Stimulated activated CD4-positive, alpha-beta T cell treated with anti-CD3 and anti-CD28 coated beads, Interleukin-1b, Interleukin-23, amount 100 ng/mL, for 4 hours (primary cell): ENCODE measurements around the gene REXO5.
A peak's percentile ranks its signal among the peaks of the same experiment; 100 is the strongest.
"Not testable (repeated sequence)": the region's sequence is repeated elsewhere in the genome, so short reads cannot be mapped to it uniquely, and the experiment has no call there.

Experiments
- DNase-seq, 2 donors: peaks; one replicate each; pipeline ENCODE4 v3.0.0-alpha.2; 2020; ENCODE audit warnings: low read depth in 2 of 2

Gene REXO5

DNA sequence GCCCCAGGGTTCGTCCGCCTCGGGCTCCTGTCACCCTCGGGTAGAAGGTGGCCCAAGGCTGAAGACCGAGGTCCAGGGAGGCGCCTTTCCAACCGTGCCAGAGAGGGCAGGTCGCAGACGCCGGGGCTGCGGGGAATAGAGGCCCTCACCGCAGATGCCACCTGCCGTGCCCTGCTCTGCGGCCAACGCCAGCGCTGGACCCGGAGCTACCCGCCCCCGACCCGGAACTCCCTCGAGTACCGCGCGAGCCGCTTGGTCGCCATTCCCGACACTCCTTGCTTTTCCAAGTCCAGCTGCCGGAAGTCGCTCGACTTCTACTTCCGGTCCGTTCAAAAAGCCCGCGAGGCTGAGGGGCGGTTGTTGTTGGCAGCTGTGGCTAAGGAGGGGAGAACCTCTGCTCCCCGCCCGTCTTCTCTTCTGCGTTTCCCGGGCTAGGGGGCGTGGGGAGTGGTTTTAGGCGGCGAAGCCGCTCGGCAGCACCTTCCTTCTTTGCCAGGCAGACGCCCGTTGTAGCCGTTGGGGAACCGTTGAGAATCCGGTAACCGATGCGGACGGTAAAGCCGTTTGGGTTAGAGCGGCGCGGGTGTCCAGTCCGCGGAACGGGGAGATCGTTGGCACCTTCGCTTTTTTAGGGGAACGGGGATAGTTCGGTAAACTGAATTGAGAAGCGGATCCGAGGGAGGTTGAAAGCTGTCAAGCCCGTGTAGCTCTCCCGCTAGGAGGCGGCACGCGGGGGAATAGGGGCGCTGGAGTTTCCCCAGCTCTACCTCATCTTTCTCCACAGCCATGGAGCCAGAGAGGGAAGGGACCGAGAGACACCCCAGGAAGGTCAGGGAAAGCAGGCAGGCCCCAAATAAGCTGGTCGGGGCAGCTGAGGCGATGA lies at the start of gene REXO5, which contains the start of gene ERI2:
Gene REXO5, plus strand, starts transcription at position 360 of the 883 bp plus-strand sequence. Its CDS starts 427 bp downstream, at position 787.
Gene ERI2, minus strand, starts transcription at position 305 of the 883 bp plus-strand sequence. Its CDS starts 42 bp downstream, at position 263.
- DNase-seq, result peak; percentile 51 to 62

GRCh38 chr16:20760346-20760745 lies 46.0 kb upstream of the REXO5 start:
- no peak for DNase-seq

GRCh38 chr16:20761175-20761574 lies 45.2 kb upstream of the REXO5 start:
- no peak for DNase-seq

DNA sequence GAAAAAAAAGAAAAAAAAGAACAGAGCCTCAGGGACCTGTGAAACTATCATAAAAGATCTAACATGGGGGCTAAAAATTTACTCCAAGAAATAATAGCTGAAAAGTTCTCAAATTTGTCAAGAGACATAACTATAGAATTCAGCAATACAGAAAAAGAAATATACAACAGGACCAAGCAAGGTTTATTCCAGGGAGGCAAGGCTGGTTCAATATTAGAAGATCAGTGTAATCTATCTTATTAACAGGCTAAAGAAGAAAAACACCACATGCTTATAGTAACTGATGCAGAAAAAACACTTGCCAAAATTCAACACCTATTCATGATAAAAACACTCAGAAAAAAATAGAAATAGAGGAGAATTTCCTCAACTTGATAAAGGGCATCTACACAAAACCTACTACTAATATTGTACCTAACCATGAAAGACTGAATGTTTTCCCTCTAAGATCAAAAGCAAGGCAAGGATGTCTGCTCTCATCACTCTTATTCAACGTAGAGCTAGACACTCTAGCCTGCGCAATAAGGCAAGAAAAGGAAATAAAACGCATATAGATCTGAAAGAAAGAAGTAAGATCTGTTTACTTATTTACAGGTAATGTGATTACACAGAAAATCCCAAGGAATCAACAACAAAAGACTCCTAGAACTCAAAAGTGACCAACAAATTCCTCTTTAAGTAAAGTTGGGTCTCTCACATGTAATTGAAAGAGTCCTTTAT lies 43.8 kb upstream of the REXO5 start:
- no peak for DNase-seq

- peak in 1 of 2 donors; percentile 56 for DNase-seq
Measured at GRCh38 chr16:20763461-20764232, 42.7 kb upstream of the REXO5 start, which contains the start of gene ACSM3. TSS of gene ACSM3 (plus strand) at chr16:20764014. CDS start at chr16:20770035, 6,021 bp downstream.

GRCh38 chr16:20764448-20764847 lies 41.9 kb upstream of the REXO5 start:
- DNase-seq, result not testable (repeated sequence)

DNA sequence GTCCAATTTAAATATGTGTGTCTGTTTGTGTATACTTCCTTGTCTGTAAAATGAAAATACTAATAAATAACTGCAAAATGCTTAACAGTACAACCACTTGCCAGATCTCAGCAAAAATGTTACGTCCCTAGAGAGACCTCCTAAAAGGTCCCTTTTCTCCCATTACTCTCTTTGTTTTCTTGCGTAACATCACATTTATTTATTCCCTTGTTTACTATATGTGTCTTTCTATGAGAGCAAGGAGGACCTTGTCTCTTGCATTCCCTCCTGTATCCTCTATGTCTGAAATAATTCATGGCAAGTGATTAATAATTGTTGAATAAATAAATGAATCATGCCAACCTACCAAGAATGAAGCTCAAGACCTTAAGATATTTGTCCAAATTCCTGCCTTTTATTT lies 40.6 kb upstream of the REXO5 start:
- no peak for DNase-seq

DNA sequence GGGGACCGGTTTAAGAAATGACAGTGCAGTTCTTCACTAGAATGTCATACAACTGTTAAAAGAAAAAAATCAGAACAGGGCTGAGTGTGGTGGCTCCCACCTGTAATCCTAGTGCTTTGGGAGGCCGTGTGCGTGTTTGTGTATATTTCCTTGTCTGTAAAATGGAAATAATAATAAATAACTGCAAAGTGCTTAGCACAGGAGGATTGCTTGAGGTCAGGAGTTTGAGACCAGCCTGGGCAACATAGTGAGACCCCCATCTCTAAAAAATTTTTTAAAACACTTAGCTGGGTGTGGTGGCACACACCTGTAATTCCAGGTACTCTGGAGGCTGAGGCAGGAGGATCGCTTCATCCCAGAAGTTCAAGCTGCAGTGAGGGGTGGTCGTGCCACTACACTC lies 40.0 kb upstream of the REXO5 start:
- DNase-seq, result no peak

DNA sequence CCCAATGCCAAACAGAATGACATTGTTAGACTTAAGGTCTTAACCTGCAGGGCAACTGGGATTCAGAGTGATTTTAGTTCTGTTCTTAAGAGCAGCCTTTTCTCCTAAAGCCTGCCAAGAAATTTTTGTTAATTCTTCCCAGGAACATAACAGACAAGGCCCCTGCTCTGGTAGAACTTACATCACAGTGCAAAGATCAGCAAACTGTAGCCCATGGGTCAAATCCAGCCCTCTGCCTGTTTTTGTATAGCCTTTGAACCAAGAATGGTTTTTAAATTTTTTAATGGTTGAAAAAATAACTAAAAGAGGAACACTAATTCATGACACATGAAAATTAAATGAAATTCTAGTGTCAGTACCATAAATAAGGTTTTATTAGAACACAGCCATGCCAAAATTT lies 38.8 kb upstream of the REXO5 start:
- no peak for DNase-seq

GRCh38 chr16:20768121-20768520 lies 38.2 kb upstream of the REXO5 start:
- no peak for DNase-seq

- no peak for DNase-seq
Measured at GRCh38 chr16:20768818-20769217, 37.5 kb upstream of the REXO5 start.

- no peak for DNase-seq
Measured at GRCh38 chr16:20773679-20774078, 32.6 kb upstream of the REXO5 start.

DNA sequence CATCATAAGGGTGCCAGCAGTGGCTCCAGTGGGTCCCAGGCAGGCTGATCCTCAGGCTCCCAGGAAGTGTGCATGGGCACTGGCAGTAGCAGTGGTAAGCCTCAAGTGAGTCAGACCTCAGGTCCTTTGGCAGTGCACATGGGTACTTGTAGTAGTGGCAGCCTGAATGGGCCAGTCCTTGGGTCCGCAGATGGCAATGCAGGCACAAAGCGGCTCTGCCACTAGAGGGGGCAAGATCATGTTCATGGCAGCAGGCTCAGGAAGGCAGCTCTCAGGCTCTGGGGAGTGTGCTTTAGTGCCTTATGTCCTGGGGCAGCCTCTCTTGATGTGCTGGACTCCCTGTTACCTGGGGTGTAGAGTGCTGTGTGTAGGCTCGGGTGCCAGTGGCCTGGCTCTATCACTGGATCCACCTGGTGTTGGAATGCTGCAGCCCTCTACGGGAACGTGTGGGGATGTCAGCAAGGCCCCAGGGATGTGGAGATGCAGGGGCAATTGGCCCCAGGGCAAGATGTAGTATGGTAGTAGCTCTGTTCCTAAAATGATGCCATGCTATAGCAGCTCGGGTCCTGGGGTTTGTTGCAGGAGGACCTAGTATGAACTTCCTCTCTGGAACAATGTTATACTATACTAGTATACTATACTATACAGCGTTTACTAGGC lies 31.5 kb upstream of the REXO5 start:
- peak; percentile 25 to 41 for DNase-seq

GRCh38 chr16:20781697-20782096 lies 24.6 kb upstream of the REXO5 start:
- no peak for DNase-seq

DNA sequence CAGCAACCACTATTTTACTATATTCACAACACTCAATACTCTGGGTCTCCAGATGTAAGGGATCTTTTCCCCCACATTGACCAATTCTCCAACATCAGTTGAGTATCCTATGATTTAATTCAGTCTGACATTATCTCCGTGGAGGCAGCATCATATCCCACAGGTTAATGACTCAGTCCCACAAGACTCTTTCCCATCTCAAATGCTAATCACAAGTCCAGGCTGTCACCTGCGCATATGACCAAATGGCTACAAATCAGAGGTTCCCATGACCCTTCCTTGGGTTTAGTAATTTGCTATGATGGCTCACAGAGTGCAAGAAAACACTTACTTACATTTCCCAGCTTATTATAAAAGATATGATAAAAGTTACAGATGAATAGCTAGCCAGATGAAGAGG lies 23.9 kb upstream of the REXO5 start:
- no peak for DNase-seq

GRCh38 chr16:20784204-20784603 lies 22.1 kb upstream of the REXO5 start:
- no peak for DNase-seq

DNA sequence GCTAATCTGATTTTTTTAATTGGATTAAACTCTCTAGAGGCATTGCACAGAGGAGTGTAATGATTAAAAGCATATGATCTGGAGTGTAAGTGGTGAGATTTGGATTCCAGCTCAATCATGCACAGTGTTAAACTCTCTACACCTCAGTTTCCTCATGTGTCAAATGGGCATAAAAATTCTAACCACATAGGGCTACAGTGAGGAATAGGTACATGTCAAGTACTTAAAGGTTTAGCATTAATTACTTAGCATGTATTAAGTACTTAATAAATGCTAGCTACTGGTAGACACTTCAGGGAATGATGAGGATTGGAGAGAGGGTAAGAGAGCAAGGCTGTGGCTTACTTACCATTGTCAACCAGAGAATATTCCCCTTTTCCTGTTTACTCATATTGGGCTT lies 17.2 kb upstream of the REXO5 start:
- no peak for DNase-seq

DNA sequence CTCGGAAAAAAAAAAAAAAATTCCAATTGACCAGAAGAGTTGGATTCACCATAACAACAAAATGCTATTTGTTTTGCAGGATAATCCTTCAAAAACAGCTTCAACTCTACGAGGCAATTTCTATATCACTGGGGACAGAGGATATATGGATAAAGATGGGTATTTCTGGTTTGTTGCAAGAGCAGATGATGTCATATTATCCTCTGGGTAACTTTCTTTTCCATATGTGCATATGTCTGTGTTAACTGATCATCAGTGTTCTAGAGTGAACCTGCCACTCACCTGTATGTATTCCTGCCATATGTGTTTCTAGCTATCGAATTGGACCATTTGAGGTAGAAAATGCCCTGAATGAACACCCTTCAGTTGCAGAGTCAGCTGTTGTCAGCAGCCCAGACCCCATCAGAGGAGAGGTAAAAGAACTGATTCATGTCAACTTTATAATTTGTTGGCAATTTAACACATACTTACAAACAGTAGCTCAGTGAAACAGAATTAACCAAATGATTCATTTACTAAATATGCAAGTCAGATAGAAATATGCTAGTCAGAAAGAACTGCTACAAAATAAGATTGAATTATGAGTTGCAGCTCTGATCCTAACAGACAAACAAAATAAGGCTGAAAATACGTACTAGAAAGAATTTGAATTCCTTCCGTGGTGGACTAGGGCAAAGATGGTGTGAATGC lies 14.3 kb upstream of the REXO5 start:
- DNase-seq, result no peak

DNA sequence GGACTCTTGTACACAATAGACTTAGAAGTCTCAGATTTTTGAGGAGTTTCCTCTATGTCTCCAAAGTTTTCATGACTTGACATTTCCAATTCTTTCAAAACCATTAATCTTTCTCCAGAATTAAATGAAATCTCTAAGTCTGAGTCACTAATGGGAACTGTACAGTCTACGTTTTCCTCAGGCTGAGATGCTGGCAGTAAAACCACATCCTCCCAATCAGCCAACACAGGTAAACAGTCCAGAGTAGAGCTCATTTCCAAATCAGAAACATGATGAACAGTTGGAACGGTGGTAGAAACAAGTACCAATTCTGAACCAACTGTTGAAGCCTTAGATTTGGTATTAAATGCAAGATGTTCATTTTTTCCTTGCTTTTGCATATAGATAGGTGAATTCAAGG lies 8.0 kb upstream of the REXO5 start:
- DNase-seq, result no peak

- DNase-seq, result no peak
Measured at GRCh38 chr16:20799599-20799998, 6.7 kb upstream of the REXO5 start.

DNA sequence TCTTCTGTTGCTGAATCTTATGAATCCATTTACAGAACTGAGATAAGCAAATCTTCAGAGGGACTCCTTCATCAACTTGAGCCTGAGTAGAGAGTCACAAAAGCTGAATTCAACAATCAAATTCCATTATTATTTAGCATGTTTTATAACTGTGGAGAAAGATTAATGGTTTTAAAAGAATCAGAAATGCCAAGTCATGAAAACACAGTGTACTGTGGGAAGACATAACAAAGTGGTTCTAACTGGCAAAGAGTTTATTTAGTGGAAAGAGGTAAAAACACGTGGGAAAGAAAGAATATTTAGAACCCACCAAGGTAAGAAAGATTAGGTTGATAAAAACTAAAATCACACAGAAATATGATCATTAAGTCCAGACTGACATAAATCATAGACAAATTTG lies 5.0 kb upstream of the REXO5 start:
- DNase-seq, result no peak
